Liver (tissue), 9 donors: ENCODE results near the gene CREBBP. TPM values are rescaled to one million over a fixed set of nuclear protein-coding genes. Genes with fewer than 3 reads are reported as not detected.
A peak's percentile ranks its signal among the peaks of the same experiment; 100 is the strongest.

Experiments used
- DNase-seq: peaks from one replicate; pipeline ENCODE4 v3.0.0-alpha.2; 2017; ENCODE audit warnings: low spot score
- H3K27ac ChIP-seq, 2 donors: one replicate each; pipeline ENCODE4 v1.7.0; 2013; ENCODE audit warnings: inconsistent platforms in 2 of 2, low read length in 2 of 2, control low read depth in 1 of 2, low read depth in 1 of 2, mild to moderate bottlenecking in 1 of 2
- H3K27me3 ChIP-seq, 4 donors: one replicate each; pipeline versions ENCODE4 v1.6.1 to v1.7.0; 2013; ENCODE audit warnings: low read length in 3 of 4, inconsistent platforms in 1 of 4, mild to moderate bottlenecking in 1 of 4, moderate library complexity in 1 of 4; ENCODE audit not compliant: control insufficient read depth in 4 of 4, insufficient read depth in 4 of 4
- H3K36me3 ChIP-seq, 4 donors: one replicate each; pipeline versions ENCODE4 v1.6.1 to v1.7.0; 2013; ENCODE audit warnings: low read length in 3 of 4, mild to moderate bottlenecking in 3 of 4, low read depth in 1 of 4, moderate library complexity in 1 of 4; ENCODE audit not compliant: control insufficient read depth in 4 of 4, insufficient read depth in 3 of 4
- H3K4me1 ChIP-seq, 4 donors: one replicate each; pipeline versions ENCODE4 v1.6.1 to v1.7.0; 2013; ENCODE audit warnings: low read length in 3 of 4, mild to moderate bottlenecking in 3 of 4, moderate library complexity in 1 of 4; ENCODE audit not compliant: control insufficient read depth in 4 of 4, insufficient read depth in 4 of 4
- H3K4me3 ChIP-seq, 3 donors: one replicate each; pipeline versions ENCODE4 v1.6.1 to v1.7.0; 2013; ENCODE audit warnings: low read length in 3 of 3, control low read depth in 1 of 3, low read depth in 1 of 3, mild to moderate bottlenecking in 1 of 3
- H3K9ac ChIP-seq, 2 donors: one replicate each; pipeline ENCODE4 v1.7.0; 2013; ENCODE audit warnings: low read length in 2 of 2, mild to moderate bottlenecking in 2 of 2, moderate library complexity in 2 of 2, control low read depth in 1 of 2, low read depth in 1 of 2
- H3K9me3 ChIP-seq, 4 donors: one replicate each; pipeline versions ENCODE4 v1.6.1 to v1.7.0; 2013; ENCODE audit warnings: low read length in 3 of 4; ENCODE audit not compliant: control insufficient read depth in 4 of 4
- ATF3 ChIP-seq: IDR thresholded peaks from 2 replicates; pipeline ENCODE4 v1.6.1; 2016; ENCODE audit warnings: antibody characterized with exemption
- CTCF ChIP-seq: fragments of 150-350 bp; IDR thresholded peaks from 2 replicates; pipeline ENCODE4 v1.5.1; 2017; ENCODE audit warnings: improper control_type of control experiment, low read depth, low read length; ENCODE audit not compliant: missing input control
- EGR1 ChIP-seq, 2 donors: IDR thresholded peaks; 2 replicates each; pipeline ENCODE4 v1.6.1; 2016 to 2018; ENCODE audit warnings: antibody characterized with exemption in 2 of 2, low read depth in 2 of 2
- FOXA1 ChIP-seq: IDR thresholded peaks from 2 replicates; pipeline ENCODE4 v1.6.1; 2016; ENCODE audit warnings: antibody characterized with exemption
- FOXA2 ChIP-seq: IDR thresholded peaks from 2 replicates; pipeline ENCODE4 v1.6.1; 2016; ENCODE audit warnings: antibody characterized with exemption
- GABPA ChIP-seq, 2 donors: IDR thresholded peaks in 1 of 2; conservative IDR thresholded peaks in 1 of 2; 2 replicates each; pipeline ENCODE4 v1.6.1; 2016; ENCODE audit warnings: antibody characterized with exemption in 2 of 2, mild to moderate bottlenecking in 1 of 2, moderate library complexity in 1 of 2
- HNF4A ChIP-seq, 2 donors: conservative IDR thresholded peaks; 2 replicates each; pipeline ENCODE4 v1.6.1; 2016; ENCODE audit warnings: antibody characterized with exemption in 2 of 2, mild to moderate bottlenecking in 2 of 2
- HNF4G ChIP-seq: IDR thresholded peaks from 2 replicates; pipeline ENCODE4 v1.6.1; 2016; ENCODE audit warnings: antibody characterized with exemption
- JUND ChIP-seq, 2 donors: IDR thresholded peaks; 2 replicates each; pipeline ENCODE4 v1.6.1; 2016; ENCODE audit warnings: antibody characterized with exemption in 2 of 2
- NR2F2 ChIP-seq: IDR thresholded peaks from 2 replicates; pipeline ENCODE4 v1.6.1; 2016; ENCODE audit warnings: antibody characterized with exemption
- RAD21 ChIP-seq, 2 donors: IDR thresholded peaks; 2 replicates each; pipeline ENCODE4 v1.6.1; 2016; ENCODE audit warnings: antibody characterized with exemption in 2 of 2, mild to moderate bottlenecking in 2 of 2
- REST ChIP-seq: IDR thresholded peaks from 2 replicates; pipeline ENCODE4 v1.6.1; 2016; ENCODE audit warnings: antibody characterized with exemption, mild to moderate bottlenecking
- RXRA ChIP-seq, 2 donors: IDR thresholded peaks; 2 replicates each; pipeline ENCODE4 v1.6.1; 2017 to 2018; ENCODE audit warnings: antibody characterized with exemption in 2 of 2, mild to moderate bottlenecking in 1 of 2
- SP1 ChIP-seq: IDR thresholded peaks from 2 replicates; pipeline ENCODE4 v1.6.1; 2018; ENCODE audit warnings: antibody characterized with exemption, mild to moderate bottlenecking
- TAF1 ChIP-seq: conservative IDR thresholded peaks from 2 replicates; pipeline ENCODE4 v1.6.1; 2016; ENCODE audit warnings: antibody characterized with exemption, mild to moderate bottlenecking
- YY1 ChIP-seq: IDR thresholded peaks from 2 replicates; pipeline ENCODE4 v1.6.1; 2016; ENCODE audit warnings: antibody characterized with exemption, mild to moderate bottlenecking
- WGBS: extraction: QIAGEN DNeasy Blood & Tissue Kit; methylation state at CpG from one replicate; pipeline ENCODE4 v1.1.7; 2013; 5-methylcytosine and 5-hydroxymethylcytosine counted together
- polyA plus RNA-seq, 2 donors: library from polyadenylated mRNA; stranded (reverse) in 1 of 2; unstranded in 1 of 2; fragments of 200-250 nt in 1 of 2; fragments of >200 nt in 1 of 2; fragmentation: Nextera tagmentation in 1 of 2; extraction: Ambion mirVana in 1 of 2; gene quantifications; one replicate each; pipeline versions ENCODE4 v1.2.1 to v1.2.3, GENCODE V29; 2013 to 2015
- total RNA-seq, 2 donors: library from RNA; depleted of rRNA; stranded (reverse); fragments of >200 nt; gene quantifications; one replicate each; pipeline ENCODE4 v1.2.3, GENCODE V29; 2014
- TF ChIP-seq, protein P1 (sequence below): IDR thresholded peaks from 2 replicates; pipeline ENCODE4 v1.6.1; 2016; ENCODE audit warnings: antibody characterized with exemption
- TF ChIP-seq, protein P2 (sequence below): IDR thresholded peaks from 2 replicates; pipeline ENCODE4 v1.6.1; 2016; ENCODE audit warnings: antibody characterized with exemption
- donor health status: healthy.
- donor health status: healthy.
- donor health status: healthy.
- donor health status: healthy.
- donor health status: healthy.

The CREBBP gene
- total and polyA plus RNA-seq, 4 donors = 7.0 to 25.8 (median 19.5) TPM

- Histone ChIP-seq H3K4me3 (no peak overlapping the region), H3K27me3 (no peaks in the 10 kb centered on the region), H3K4me1 (peaks cover 12 to 60% (median 56%) of the 10 kb centered on the region in 4 donors), H3K9me3 (no peaks in the 10 kb centered on the region), H3K9ac (no peak overlapping the region), H3K36me3 (no peaks in the 10 kb centered on the region), H3K27ac (no peak overlapping the region)
- DNase-seq = no peak
- TF ChIP-seq, protein P1, sequence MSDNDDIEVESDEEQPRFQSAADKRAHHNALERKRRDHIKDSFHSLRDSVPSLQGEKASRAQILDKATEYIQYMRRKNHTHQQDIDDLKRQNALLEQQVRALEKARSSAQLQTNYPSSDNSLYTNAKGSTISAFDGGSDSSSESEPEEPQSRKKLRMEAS = no peak
Observed at GRCh38 chr16:3858801-3859200, 21.7 kb downstream of the CREBBP start.

GRCh38 chr16:3857189-3858043 lies 23.1 kb downstream of the CREBBP start:
- H3K27me3 ChIP-seq = no peaks in the 10 kb centered on the region
- H3K4me1 ChIP-seq = peaks cover 14 to 54% (median 53%) of the 10 kb centered on the region in 4 donors
- H3K9ac ChIP-seq = no peak overlapping the region
- peak; percentile 36 to 62 for TF ChIP-seq RAD21 (IDR thresholded peaks at IDR 0.05)
- peak; percentile 50 for TF ChIP-seq NR2F2
- TF ChIP-seq, protein P2, sequence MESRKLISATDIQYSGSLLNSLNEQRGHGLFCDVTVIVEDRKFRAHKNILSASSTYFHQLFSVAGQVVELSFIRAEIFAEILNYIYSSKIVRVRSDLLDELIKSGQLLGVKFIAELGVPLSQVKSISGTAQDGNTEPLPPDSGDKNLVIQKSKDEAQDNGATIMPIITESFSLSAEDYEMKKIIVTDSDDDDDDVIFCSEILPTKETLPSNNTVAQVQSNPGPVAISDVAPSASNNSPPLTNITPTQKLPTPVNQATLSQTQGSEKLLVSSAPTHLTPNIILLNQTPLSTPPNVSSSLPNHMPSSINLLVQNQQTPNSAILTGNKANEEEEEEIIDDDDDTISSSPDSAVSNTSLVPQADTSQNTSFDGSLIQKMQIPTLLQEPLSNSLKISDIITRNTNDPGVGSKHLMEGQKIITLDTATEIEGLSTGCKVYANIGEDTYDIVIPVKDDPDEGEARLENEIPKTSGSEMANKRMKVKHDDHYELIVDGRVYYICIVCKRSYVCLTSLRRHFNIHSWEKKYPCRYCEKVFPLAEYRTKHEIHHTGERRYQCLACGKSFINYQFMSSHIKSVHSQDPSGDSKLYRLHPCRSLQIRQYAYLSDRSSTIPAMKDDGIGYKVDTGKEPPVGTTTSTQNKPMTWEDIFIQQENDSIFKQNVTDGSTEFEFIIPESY = peak; percentile 83
- TF ChIP-seq REST = peak; percentile 69
- TF ChIP-seq, protein P1 = peak; percentile 89
- TF ChIP-seq EGR1 (IDR thresholded peaks at IDR 0.05; ENCODE audit: low read depth in 2 of 2) = peak in 1 of 2 donors; percentile 13
- peak; percentile 74 for TF ChIP-seq FOXA1
- TF ChIP-seq CTCF = no peak
- TF ChIP-seq YY1 = peak; percentile 84
- peak; percentile 75 for TF ChIP-seq FOXA2
- peak; percentile 85 to 93 for TF ChIP-seq RXRA (IDR thresholded peaks at IDR 0.05)
- peak; percentile 42 to 84 for TF ChIP-seq GABPA (IDR thresholded peaks at IDR 0.05 in 1 of 2, conservative IDR thresholded peaks at IDR 0.05 in 1 of 2)
- peak; percentile 76 to 77 for TF ChIP-seq JUND (IDR thresholded peaks at IDR 0.05)
- peak; percentile 71 to 90 for TF ChIP-seq HNF4A (conservative IDR thresholded peaks at IDR 0.05)
- no peak for TF ChIP-seq ATF3
- no peak for TF ChIP-seq TAF1
- peak; percentile 35 for TF ChIP-seq HNF4G
- peak; percentile 76 for TF ChIP-seq SP1
- no peaks in the 10 kb centered on the region for H3K9me3 ChIP-seq
- no peaks in the 10 kb centered on the region for H3K36me3 ChIP-seq
- 22% methylated on average over 12 of the region's 12 CpGs for WGBS
- peak overlapping the region; percentile 63 to 78 for H3K27ac ChIP-seq
- DNase-seq = no peak
- peak overlapping the region in 2 of 3 donors; percentile 7 to 9 for H3K4me3 ChIP-seq
